Ectodermal cell (in vitro differentiated cells): Measurements from ENCODE around the gene MSGN1.

Experiments
- H3K27ac ChIP-seq: 2 replicates; pipeline ENCODE4 v1.7.0; 2013; ENCODE audit warnings: mild to moderate bottlenecking, low read depth, low read length; ENCODE audit not compliant: insufficient read depth, poor library complexity, severe bottlenecking
- H3K27me3 ChIP-seq: 2 replicates; pipeline ENCODE4 v1.7.0; 2013; ENCODE audit warnings: mild to moderate bottlenecking, low read length; ENCODE audit not compliant: insufficient read depth, control insufficient read depth, poor library complexity, severe bottlenecking
- H3K36me3 ChIP-seq: one replicate; pipeline ENCODE4 v1.7.0; 2013; ENCODE audit warnings: low read length; ENCODE audit not compliant: control insufficient read depth, insufficient read depth
- H3K4me1 ChIP-seq: one replicate; pipeline ENCODE4 v1.7.0; 2013; ENCODE audit warnings: low read length; ENCODE audit not compliant: control insufficient read depth, insufficient read depth
- H3K4me3 ChIP-seq: 2 replicates; pipeline ENCODE4 v1.7.0; 2013; ENCODE audit warnings: low read depth, low read length, control low read depth; ENCODE audit not compliant: insufficient read depth
- H3K9me3 ChIP-seq: 2 replicates; pipeline ENCODE4 v1.7.0; 2013; ENCODE audit warnings: mild to moderate bottlenecking, low read length, moderate library complexity; ENCODE audit not compliant: control insufficient read depth
- WGBS, 2 experiments: methylation state at CpG; one replicate each; pipeline ENCODE4 v1.1.7; 2013; ENCODE audit warnings: missing lambda C conversion rate in 2 of 2; 5-methylcytosine and 5-hydroxymethylcytosine counted together

MSGN1 gene

GRCh38 chr2:17791817-17792130 lies 24.5 kb upstream of the MSGN1 start:
- Histone ChIP-seq H3K9me3 (no peaks in the 10 kb centered on the region), H3K4me3 (no peak overlapping the region), H3K4me1 (no peaks in the 10 kb centered on the region), H3K36me3 (no peaks in the 10 kb centered on the region), H3K27me3 (no peaks in the 10 kb centered on the region), H3K27ac (no peak overlapping the region)
- 96 to 97% methylated on average over 2 of the region's 2 CpGs for WGBS, 2 experiments

- H3K9me3 ChIP-seq, result no peaks in the 10 kb centered on the region
- no peaks in the 10 kb centered on the region for H3K4me1 ChIP-seq
- H3K4me3 ChIP-seq, result no peak overlapping the region
- no peaks in the 10 kb centered on the region for H3K27me3 ChIP-seq
- no peak overlapping the region for H3K27ac ChIP-seq
- WGBS, 2 experiments, result 71% methylated on average over 1 of the region's 1 CpG; no CpG with 5 or more reads in 1 of the 2 experiments
- no peaks in the 10 kb centered on the region for H3K36me3 ChIP-seq
Observed at GRCh38 chr2:17792515-17792914, 23.7 kb upstream of the MSGN1 start.

GRCh38 chr2:17793296-17793695 lies 23.0 kb upstream of the MSGN1 start:
- no peaks in the 10 kb centered on the region for H3K27me3 ChIP-seq
- no peaks in the 10 kb centered on the region for H3K9me3 ChIP-seq
- H3K4me1 ChIP-seq, result no peaks in the 10 kb centered on the region
- no peak overlapping the region for H3K27ac ChIP-seq
- WGBS, 2 experiments, result 84 to 97% methylated on average over 4 of the region's 4 CpGs
- no peak overlapping the region for H3K4me3 ChIP-seq
- no peaks in the 10 kb centered on the region for H3K36me3 ChIP-seq

GRCh38 chr2:17793803-17794354 lies 22.4 kb upstream of the MSGN1 start:
- 82 to 86% methylated on average over 6 of the region's 6 CpGs for WGBS, 2 experiments
- Histone ChIP-seq H3K9me3 (no peaks in the 10 kb centered on the region), H3K4me3 (no peak overlapping the region), H3K27ac (no peak overlapping the region), H3K4me1 (no peaks in the 10 kb centered on the region), H3K36me3 (no peaks in the 10 kb centered on the region), H3K27me3 (no peaks in the 10 kb centered on the region)

GRCh38 chr2:17795309-17795708 lies 21.0 kb upstream of the MSGN1 start:
- H3K9me3 ChIP-seq, result no peaks in the 10 kb centered on the region
- WGBS, 2 experiments, result 94 to 96% methylated on average over 5 of the region's 5 CpGs
- H3K27ac ChIP-seq, result no peak overlapping the region
- H3K36me3 ChIP-seq, result no peaks in the 10 kb centered on the region
- no peaks in the 10 kb centered on the region for H3K4me1 ChIP-seq
- no peaks in the 10 kb centered on the region for H3K27me3 ChIP-seq
- no peak overlapping the region for H3K4me3 ChIP-seq

GRCh38 chr2:17798338-17798737 lies 17.9 kb upstream of the MSGN1 start:
- 95 to 96% methylated on average over 4 of the region's 4 CpGs for WGBS, 2 experiments
- no peaks in the 10 kb centered on the region for H3K9me3 ChIP-seq
- H3K27me3 ChIP-seq, result no peaks in the 10 kb centered on the region
- no peak overlapping the region for H3K27ac ChIP-seq
- H3K36me3 ChIP-seq, result no peaks in the 10 kb centered on the region
- no peaks in the 10 kb centered on the region for H3K4me1 ChIP-seq
- H3K4me3 ChIP-seq, result no peak overlapping the region

- Histone ChIP-seq H3K4me1 (no peaks in the 10 kb centered on the region), H3K4me3 (no peak overlapping the region), H3K36me3 (no peaks in the 10 kb centered on the region), H3K27me3 (no peaks in the 10 kb centered on the region), H3K27ac (no peak overlapping the region), H3K9me3 (no peaks in the 10 kb centered on the region)
- WGBS, 2 experiments, result 82 to 86% methylated on average over 7 of the region's 7 CpGs
Observed at GRCh38 chr2:17799301-17800120, 16.7 kb upstream of the MSGN1 start.

GRCh38 chr2:17800219-17800618 lies 16.0 kb upstream of the MSGN1 start:
- WGBS, 2 experiments, result 74 to 79% methylated on average over 5 of the region's 5 CpGs
- Histone ChIP-seq H3K27me3 (no peaks in the 10 kb centered on the region), H3K36me3 (no peaks in the 10 kb centered on the region), H3K9me3 (no peaks in the 10 kb centered on the region), H3K4me1 (no peaks in the 10 kb centered on the region), H3K4me3 (no peak overlapping the region), H3K27ac (no peak overlapping the region)

GRCh38 chr2:17800693-17801458 lies 15.4 kb upstream of the MSGN1 start:
- WGBS, 2 experiments, result 91 to 98% methylated on average over 1 of the region's 1 CpG
- Histone ChIP-seq H3K27ac (no peak overlapping the region), H3K4me1 (no peaks in the 10 kb centered on the region)

GRCh38 chr2:17803497-17803896 lies 12.8 kb upstream of the MSGN1 start:
- Histone ChIP-seq H3K36me3 (no peaks in the 10 kb centered on the region), H3K4me3 (no peak overlapping the region), H3K27me3 (no peaks in the 10 kb centered on the region), H3K4me1 (no peaks in the 10 kb centered on the region), H3K9me3 (no peaks in the 10 kb centered on the region), H3K27ac (no peak overlapping the region)
- WGBS, 2 experiments, result 83 to 86% methylated on average over 2 to 3 of the region's 3 CpGs

More at GRCh38 chr2:17800693-17801458, 15.4 kb upstream of the MSGN1 start:
- Histone ChIP-seq H3K9me3 (no peaks in the 10 kb centered on the region), H3K4me3 (no peak overlapping the region), H3K36me3 (no peaks in the 10 kb centered on the region), H3K27me3 (no peaks in the 10 kb centered on the region)
